HG03342 (cell line): ENCODE data around the gene PHTF2.
"Not testable (repeated sequence)": the region's sequence is repeated elsewhere in the genome, so short reads cannot be mapped to it uniquely, and the experiment has no call there.

Source experiments
- ATAC-seq: cut with Tn5 transposase; IDR thresholded peaks from one replicate; pipeline ENCODE4 v1.9.1; 2021; ENCODE audit warnings: mild to moderate bottlenecking, moderate library complexity; ENCODE audit not compliant: unreplicated experiment

The PHTF2 gene

DNA sequence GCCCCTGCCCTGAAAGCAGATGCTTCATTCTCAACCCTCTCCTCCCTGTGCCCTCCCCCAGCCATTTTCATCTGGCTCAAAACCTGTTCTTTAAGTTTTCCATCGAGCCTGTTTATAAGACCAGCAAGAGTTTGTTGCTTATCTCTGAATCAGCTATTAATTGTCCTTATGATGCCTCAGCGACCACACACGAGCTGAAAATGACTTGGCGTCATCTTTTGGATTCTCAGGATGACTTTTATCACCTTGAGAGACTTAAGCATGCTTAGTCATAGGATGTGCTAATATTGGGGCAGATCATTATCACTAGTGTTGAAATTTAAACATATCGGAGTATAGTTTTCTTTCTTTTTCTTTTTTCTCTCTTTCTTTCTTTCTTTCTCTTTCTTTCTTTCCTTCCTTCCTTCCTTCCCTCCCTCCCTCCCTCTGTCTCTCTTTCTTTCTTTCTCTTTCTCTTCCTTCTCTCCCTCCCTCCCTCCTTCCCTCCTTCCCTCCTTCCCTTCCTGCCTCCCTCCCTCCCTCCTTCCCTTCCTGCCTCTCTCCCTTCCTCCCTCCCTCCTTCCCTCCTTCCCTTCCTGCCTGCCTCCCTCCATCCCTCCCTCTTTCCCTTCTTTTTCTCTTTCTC is 184.5 kb downstream of the PHTF2 start:
- no peak for ATAC-seq

DNA sequence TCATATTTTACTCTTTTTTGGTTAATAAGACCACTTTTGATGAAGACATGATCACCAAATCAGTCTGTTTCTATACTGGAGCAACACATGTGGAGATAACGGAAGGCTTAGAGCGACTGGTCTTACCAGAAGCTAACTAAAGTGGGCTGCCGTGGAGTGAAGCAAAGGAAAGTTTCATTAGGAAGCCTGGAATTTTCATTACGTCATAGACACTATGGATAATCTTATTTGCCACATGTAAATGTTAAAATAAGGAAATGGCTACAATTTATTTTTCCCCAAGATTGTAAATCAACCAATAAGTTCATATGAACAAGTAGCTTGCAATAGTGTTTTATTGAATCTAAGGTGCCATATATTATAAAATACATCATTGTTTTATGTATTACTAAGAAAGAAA is 185.4 kb downstream of the PHTF2 start:
- no peak for ATAC-seq

DNA sequence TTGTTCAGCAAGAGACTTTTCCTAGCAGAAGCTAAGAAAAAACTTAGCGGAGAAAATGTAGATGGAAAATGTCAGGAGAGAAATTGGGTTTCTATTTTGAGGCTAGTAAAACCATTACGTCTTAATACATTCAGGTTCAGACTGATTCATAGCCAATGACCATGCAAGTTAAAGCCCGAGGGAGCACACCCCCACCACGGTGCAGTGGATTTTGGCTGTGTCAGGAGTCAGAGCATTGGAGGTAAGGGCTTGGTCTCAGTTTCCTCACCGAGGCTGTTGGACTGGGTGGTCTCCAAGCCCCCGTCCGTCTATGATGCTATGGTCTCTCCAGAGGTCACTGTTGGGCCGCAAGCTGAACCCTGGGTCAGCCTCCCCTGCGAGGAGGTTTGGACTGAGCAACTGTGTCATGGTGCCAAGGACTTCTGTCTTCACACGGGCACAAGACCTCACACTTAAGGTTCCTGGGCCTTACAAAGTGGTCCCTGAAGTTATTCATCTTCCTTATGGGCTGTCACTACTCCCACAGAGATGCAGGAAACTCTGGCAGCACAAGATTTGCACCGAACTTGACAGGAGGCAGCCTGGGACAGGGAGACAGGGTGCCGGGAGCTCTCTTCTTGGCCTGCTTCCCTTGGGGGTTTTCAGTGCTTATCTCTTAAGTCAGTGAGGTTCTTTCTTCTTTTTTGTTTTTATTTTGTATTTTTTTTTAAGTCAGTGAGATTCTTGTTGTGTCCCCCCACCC is 186.8 kb downstream of the PHTF2 start:
- ATAC-seq: no peak

DNA sequence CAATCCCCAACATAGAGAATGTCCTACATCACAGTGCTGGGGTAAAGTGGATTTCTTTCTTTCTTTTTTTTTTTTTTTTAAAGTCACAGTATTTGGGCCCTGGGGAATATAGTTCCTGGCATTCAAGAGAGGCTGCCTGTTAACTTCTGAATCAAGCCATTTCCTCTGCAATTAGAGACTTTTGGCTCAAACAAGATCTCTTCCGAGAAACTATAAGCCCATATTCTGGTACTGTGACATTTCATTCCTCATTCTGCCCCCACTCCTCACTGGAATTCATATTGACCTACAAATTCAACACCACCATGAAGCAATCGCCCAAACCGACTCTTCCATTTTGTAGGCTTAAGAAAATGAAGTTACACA is 187.4 kb downstream of the PHTF2 start:
- no peak for ATAC-seq

DNA sequence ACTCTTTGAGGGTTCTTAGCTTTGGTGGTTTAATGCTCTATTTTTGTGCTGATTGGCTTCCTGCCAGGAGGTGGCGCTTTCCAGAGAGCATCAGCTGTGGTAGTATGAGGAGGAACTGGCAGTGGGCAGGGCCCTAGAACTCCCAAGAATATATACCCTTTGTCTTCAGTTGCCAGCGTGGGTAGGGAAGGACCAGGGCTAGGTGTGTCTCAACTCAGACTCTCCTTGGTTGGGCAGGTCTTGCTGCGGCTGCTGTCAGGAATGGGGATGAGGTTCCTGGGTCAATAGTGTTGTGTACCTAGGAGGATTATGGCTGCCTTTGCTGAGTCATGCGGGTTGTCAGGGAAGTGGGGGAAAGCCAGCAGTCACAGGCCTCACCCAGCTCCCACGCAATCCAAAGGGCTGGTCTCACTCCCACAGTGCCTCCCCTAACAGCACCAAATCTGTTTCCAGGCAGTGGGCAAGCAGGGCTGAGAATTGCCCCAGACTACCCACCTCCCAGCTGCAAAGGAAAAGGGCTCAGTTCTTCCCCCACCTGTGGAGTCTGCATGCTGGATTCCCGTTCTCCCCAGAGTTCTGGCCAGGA is 191.5 kb downstream of the PHTF2 start:
- ATAC-seq: no peak

DNA sequence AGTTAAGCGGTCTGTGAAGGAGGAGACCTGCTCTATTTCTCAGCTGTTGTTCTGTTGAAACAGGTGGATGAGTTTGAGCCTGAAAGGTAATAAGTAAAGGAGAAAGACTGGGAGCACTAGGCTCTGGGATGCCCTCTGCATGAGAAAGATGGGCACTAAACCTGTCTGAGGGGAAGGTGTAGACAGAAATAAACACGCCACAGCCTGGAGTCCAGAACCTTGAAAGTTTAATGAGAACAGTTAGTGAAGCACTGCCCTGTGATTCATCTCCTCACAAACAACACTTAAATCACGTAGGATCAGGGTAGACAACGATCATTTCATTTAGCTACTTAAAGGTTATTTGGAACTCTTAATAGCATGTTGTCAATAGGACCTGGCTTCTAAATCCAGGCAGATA is 193.1 kb downstream of the PHTF2 start:
- no peak for ATAC-seq

DNA sequence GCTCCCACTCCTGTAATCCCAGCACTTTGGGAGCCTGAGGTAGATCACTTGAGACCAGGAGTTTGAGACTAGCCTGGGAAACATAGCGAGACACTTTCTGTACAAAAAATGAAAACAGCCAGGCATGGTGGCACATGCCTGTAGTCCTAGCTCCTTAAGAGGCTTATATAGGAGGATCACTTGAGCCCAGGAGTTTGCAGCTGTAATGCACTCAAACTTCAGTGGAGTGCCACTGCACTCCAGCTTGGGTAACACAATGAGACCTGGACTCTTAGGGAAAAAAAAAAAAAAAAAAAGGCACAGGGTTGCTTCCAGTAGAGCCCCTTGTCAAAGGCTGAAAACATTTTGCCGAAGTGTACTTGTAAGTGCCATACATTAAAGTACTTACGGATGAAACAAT is 195.3 kb downstream of the PHTF2 start:
- ATAC-seq: no peak

DNA sequence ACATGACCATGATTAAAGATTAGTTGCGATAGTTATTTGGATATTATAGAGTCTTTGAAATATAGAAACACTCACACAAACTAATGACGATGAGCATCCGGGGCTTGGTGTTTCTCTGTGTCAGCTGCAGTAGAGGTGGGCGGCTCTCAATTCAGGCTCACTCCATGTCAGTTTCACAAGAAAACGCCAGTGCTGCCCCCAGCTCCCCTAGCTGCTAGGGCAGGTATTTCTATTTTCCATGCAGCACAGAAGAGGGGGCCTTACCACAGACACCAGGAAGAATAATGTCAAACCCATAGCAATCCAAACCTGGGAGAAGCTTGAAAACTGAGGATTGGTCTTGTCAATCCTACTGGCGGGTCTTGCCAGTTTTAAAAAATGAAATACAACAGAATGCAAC is 197.1 kb downstream of the PHTF2 start:
- no peak for ATAC-seq

DNA sequence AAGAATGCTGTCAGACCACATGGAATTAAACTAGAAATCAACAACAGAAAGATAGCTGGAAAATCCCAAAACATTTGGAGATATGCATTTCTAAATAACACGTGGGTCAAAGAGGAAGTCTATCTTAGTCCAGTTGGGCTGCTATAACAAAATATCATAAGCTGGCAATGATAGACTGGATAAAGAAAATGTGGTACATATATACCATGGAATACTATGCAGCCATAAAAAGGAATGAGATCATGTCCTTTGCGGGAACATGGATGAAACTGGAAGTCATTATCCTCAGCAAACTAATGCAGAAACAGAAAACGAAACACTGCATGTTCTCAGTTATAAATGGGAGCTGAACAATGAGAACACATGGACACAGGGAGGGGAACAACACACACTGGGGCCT is 200.6 kb downstream of the PHTF2 start:
- ATAC-seq: not testable (repeated sequence)

DNA sequence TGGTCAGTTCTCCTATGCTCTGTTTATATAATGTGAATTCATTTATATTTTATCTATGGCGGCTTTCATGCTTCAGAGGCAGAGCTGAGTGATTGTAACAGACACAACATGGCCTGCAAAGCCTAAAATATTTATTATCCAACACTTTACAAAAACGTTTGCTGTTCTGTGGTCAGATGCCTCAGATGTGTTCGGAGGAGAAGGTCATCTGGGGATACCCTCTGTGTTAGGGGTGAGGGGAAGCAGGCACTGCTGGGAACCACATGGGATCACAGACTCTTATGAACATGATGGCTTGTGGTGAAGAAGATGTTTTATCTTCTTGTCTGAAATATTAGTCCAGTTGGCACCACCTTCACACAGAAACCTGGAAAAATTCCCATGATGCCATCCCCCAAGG is 203.4 kb downstream of the PHTF2 start:
- ATAC-seq: no peak

DNA sequence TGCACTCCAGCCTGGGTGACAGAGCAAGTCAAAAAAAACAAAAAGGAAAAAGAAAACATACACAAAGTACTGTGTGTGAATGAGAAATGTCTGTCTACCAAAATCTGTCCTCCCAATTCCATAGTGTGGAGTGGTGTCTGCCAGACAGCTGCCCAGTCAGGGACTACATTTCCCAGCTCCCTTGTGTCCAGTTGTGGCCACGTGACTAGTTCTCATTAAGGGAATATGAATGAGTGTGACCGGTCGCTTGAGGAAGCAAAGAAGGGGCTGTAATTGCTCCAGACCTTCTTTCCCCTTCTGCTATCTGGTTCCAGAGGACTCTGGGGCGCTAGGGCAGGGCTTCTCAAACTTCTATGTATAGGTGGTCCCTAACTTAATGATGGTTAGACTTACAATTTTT is 204.1 kb downstream of the PHTF2 start:
- ATAC-seq: no peak

DNA sequence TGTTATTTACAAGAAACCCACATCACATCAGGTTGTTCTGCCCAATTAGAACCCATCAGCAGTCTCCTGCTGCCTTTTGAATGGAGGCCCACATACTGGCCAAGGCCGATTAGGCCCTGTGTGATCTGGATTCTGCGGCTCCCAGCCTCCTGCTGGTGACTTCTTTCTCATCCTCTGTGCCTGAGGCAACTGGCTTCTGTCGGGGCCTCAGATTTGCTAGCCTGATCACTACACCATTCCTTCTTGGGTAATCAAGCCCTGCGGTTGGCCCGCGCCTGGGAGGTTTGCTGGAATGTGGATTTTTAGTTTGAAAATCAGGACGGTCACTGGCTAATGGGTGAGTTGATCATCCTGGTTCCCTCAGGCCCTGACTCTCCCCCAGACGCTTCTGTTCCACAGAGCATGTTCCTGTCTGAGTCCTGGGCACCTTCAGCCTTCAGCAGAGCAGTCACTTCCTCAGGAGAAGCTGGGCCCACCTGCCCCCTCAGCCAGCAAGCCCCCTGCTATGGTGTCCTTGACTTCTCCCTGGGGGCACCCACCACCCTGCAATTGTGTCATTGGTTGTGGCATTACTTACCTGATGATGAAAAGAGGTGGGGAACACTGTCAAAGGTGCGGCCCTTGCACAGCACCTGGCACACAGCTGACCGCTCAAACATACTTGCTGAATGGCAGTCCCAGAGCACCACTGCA is 207.6 kb downstream of the PHTF2 start:
- no peak for ATAC-seq
